Activated CD8-positive, alpha-beta T cell treated with anti-CD3 and anti-CD28 coated beads for 36 hours (primary cell): ENCODE data around the gene DHX34. TPM values are rescaled to one million over a fixed set of nuclear protein-coding genes. Genes with fewer than 3 reads are reported as not detected.

Experiments used
- ATAC-seq: fragments of 200-7000 bp; cut with Tn5 transposase; one replicate; pipeline ENCODE4 v1.10.0; 2021; ENCODE audit warnings: mild to moderate bottlenecking, moderate library complexity
- CTCF ChIA-PET: fragments of 350-600 bp; sonication (Branson Sonifier 250); formaldehyde crosslinking; loops from one replicate; lab custom pipeline; 2021; ENCODE audit warnings: antibody characterized with exemption; lab: Charles Lee
- POLR2A ChIA-PET: fragments of 350-600 bp; sonication (Branson Sonifier 250); formaldehyde crosslinking; loops from one replicate; lab custom pipeline; 2021; ENCODE audit warnings: antibody characterized with exemption; lab: Charles Lee
- DNase-seq: peaks from one replicate; pipeline ENCODE4 v3.0.0-alpha.2; 2020
- H3K27ac Mint-ChIP-seq: one replicate; pipeline ENCODE4 v1.8.0; 2021; ENCODE audit warnings: mild to moderate bottlenecking, mixed read lengths
- H3K27me3 Mint-ChIP-seq: one replicate; pipeline ENCODE4 v1.8.0; 2021; ENCODE audit warnings: mixed read lengths
- H3K36me3 Mint-ChIP-seq: one replicate; pipeline ENCODE4 v1.8.0; 2021; ENCODE audit warnings: low read depth, mixed read lengths
- H3K4me1 Mint-ChIP-seq: one replicate; pipeline ENCODE4 v1.8.0; 2021; ENCODE audit warnings: low read depth, mixed read lengths
- H3K4me3 Mint-ChIP-seq: one replicate; pipeline ENCODE4 v1.8.0; 2021; ENCODE audit warnings: mild to moderate bottlenecking, moderate library complexity, mixed read lengths
- H3K9me3 Mint-ChIP-seq: one replicate; pipeline ENCODE4 v1.8.0; 2021; ENCODE audit warnings: mixed read lengths
- intact Hi-C: fragments of 100-400 bp; cut with micrococcal nuclease; formaldehyde crosslinking; loops from one replicate; pipeline ENCODE4 v1.10.0; 2022
- total RNA-seq, 2 experiments: library from RNA; stranded (reverse); gene quantifications; one replicate each; pipeline ENCODE4 v1.2.3, GENCODE V29; 2021
- TF ChIP-seq, protein P1 (sequence below): fragments of 200-600 bp; IDR thresholded peaks from one replicate; pipeline ENCODE4 v1.8.0; 2022; ENCODE audit warnings: antibody characterized with exemption, mild to moderate bottlenecking

DHX34 gene
- total RNA-seq, 2 experiments from 2014 or later = 14.2 to 14.9 TPM

DNA sequence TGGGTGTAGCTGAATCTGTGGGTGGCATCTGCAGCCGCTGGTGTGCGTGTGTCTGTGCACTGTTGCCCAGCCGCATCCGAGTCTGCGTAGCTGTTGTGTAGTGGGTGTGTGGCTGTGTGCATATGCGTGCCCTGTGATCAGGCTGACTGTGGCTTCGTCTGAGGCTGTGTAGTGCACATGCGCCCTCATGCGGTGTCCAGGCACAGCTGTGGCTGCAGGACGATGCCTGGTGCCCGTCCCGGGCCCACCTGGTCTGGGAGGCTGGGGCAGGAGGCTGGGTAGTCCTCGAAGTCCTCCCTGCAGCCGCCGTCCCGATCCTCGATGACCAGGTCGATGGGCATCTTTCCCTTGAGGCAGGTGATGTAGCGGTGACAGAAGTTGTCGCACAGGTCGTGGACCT is 65.4 kb downstream of the DHX34 start:
- Mint-ChIP-seq H3K9me3 (no peaks in the 10 kb centered on the region), H3K4me1 (peaks cover 8% of the 10 kb centered on the region), H3K36me3 (no peaks in the 10 kb centered on the region), H3K4me3 (no peak overlapping the region), H3K27me3 (peaks cover 40% of the 10 kb centered on the region), H3K27ac (no peak overlapping the region)
- TF ChIP-seq, protein P1, sequence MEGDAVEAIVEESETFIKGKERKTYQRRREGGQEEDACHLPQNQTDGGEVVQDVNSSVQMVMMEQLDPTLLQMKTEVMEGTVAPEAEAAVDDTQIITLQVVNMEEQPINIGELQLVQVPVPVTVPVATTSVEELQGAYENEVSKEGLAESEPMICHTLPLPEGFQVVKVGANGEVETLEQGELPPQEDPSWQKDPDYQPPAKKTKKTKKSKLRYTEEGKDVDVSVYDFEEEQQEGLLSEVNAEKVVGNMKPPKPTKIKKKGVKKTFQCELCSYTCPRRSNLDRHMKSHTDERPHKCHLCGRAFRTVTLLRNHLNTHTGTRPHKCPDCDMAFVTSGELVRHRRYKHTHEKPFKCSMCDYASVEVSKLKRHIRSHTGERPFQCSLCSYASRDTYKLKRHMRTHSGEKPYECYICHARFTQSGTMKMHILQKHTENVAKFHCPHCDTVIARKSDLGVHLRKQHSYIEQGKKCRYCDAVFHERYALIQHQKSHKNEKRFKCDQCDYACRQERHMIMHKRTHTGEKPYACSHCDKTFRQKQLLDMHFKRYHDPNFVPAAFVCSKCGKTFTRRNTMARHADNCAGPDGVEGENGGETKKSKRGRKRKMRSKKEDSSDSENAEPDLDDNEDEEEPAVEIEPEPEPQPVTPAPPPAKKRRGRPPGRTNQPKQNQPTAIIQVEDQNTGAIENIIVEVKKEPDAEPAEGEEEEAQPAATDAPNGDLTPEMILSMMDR = no peak
- ChIA-PET POLR2A (no interaction called here), CTCF (interaction anchor here (1.4 kb wide), 1 partner anchor 23 kb away, joined by 4 read pairs; no protein-coding TSS in a partner anchor)
- ATAC-seq (no peak), DNase-seq (no peak)
- intact Hi-C loops = no loop called here

DNA sequence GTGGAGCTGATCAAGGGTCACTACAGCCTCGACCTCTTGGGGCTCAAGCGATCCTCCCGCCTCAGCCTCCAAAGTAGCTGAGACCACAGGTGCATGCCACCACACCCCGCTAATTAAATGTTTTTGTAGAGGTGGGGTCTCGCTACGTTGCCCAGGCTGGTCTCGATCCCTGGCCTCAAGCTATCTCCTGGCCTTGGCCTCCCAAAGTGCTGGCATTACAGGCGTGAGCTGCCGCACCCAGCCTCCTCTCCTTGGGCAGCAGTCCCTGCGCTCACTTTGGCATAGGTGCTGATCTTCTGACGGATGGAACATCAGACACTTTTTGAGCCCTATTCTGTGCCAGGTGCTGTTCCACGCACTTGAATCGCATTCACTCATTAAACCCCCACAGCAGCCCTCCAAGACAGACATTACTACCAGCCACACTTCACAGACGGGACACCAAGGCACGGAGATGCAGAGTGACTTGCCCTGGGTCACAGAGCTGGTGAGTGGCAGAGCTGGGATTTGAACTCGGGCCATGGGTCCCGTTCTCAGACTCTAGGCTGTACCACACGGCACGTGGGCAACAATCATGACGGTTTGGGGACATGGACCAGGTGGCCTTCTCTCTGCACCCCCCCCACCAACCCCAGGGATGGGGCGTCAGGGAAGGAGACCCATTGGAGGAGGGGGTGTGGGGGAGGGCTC is 67.0 kb downstream of the DHX34 start:
- no peak for ATAC-seq
- TF ChIP-seq, protein P1 = no peak
- Mint-ChIP-seq H3K27ac (no peak overlapping the region), H3K4me3 (no peak overlapping the region), H3K9me3 (no peaks in the 10 kb centered on the region), H3K27me3 (peaks cover 55% of the 10 kb centered on the region), H3K4me1 (peaks cover 17% of the 10 kb centered on the region), H3K36me3 (no peaks in the 10 kb centered on the region)
- DNase-seq = no peak
- ChIA-PET CTCF (interaction anchor here (1.7 kb wide), 1 partner anchor 21 kb away, joined by 5 read pairs; no protein-coding TSS in a partner anchor), POLR2A (no interaction called here)
- intact Hi-C loops = no loop called here

DNA sequence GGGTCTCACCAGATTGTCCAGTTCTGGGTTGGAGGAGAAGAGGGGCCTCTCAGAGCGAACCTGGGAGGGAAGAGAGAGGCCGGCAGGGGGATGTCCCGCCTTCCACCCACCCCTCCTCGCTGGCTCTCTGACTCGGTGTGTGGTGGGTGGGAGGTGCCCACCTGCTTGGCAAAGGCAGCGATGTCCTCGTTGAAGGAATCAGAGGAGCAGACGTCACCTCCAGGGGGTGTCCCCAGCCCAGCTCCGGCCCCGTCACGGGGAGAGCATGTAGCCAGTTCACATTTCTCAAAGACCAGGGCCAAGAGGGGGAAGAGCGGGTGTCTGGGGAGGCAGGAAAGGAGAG is 67.5 kb downstream of the DHX34 start:
- ChIA-PET POLR2A (no interaction called here), CTCF (interaction anchor here (0.8 to 1.7 kb wide), 3 partner anchors 16 to 25 kb away, joined by 3 to 5 read pairs (median 3); no protein-coding TSS in a partner anchor)
- Mint-ChIP-seq H3K9me3 (no peaks in the 10 kb centered on the region), H3K4me3 (no peak overlapping the region), H3K36me3 (no peaks in the 10 kb centered on the region), H3K27ac (no peak overlapping the region), H3K27me3 (peaks cover 60% of the 10 kb centered on the region), H3K4me1 (peaks cover 20% of the 10 kb centered on the region)
- TF ChIP-seq, protein P1 = no peak
- intact Hi-C loops = no loop called here
- ATAC-seq = no peak
- no peak for DNase-seq

DNA sequence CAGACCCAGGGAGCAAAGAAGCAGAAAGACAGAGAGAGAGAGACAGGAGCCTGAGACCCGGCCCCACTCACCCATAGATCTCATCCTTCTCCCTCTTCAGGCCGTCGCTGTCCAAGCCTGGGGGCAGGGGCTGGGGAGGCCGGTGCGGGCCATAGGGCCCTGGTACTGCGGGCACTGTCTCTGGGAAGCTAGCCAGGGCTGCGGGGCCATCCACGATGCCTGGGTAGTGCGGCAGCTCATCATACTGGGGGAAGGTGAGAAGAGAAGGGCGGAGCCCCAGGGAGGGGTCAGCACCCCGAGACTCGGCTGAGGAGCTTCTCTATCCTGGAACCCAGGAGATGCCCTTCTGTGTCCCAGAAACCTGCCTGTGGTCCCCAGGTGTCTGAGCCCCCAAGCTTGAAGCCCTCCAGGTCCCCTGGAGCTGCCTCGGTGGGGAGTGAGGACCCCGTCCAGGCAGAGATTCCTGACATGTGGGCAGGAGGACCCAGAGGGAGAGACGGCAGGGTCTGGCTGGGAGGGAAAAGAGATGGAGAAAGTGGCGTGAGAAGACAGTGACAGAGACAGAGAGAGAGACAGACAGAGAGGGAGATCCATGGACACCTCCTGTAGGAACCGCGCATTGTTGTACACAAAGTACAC is 68.1 kb downstream of the DHX34 start:
- H3K27me3 Mint-ChIP-seq = peaks cover 64% of the 10 kb centered on the region
- no peak for ATAC-seq
- no peaks in the 10 kb centered on the region for H3K9me3 Mint-ChIP-seq
- TF ChIP-seq, protein P1 = no peak
- POLR2A ChIA-PET = no interaction called here
- intact Hi-C loops = no loop called here
- no peak for DNase-seq
- no peak overlapping the region for H3K27ac Mint-ChIP-seq
- H3K36me3 Mint-ChIP-seq = no peaks in the 10 kb centered on the region
- H3K4me3 Mint-ChIP-seq = no peak overlapping the region
- H3K4me1 Mint-ChIP-seq = peaks cover 22% of the 10 kb centered on the region
- CTCF ChIA-PET = interaction anchor here (0.8 to 1.1 kb wide), 2 partner anchors 15 to 26 kb away, joined by 3 read pairs; no protein-coding TSS in a partner anchor
